ENCODE measurements around the gene COMMD9.

The COMMD9 gene

GRCh38 chr11:36309779-36310178, 20.6 kb upstream of the COMMD9 start:
- no peak overlapping the region for H3K4me3 ChIP-seq (ENCODE audit: low read depth, low read length)
- no peak for DNase-seq (ENCODE audit: low read depth, low spot score)
- in situ Hi-C loops (cut with HindIII; ENCODE audit: low sequenced_read_pairs), result no loop called here
- TF ChIP-seq, protein P1, sequence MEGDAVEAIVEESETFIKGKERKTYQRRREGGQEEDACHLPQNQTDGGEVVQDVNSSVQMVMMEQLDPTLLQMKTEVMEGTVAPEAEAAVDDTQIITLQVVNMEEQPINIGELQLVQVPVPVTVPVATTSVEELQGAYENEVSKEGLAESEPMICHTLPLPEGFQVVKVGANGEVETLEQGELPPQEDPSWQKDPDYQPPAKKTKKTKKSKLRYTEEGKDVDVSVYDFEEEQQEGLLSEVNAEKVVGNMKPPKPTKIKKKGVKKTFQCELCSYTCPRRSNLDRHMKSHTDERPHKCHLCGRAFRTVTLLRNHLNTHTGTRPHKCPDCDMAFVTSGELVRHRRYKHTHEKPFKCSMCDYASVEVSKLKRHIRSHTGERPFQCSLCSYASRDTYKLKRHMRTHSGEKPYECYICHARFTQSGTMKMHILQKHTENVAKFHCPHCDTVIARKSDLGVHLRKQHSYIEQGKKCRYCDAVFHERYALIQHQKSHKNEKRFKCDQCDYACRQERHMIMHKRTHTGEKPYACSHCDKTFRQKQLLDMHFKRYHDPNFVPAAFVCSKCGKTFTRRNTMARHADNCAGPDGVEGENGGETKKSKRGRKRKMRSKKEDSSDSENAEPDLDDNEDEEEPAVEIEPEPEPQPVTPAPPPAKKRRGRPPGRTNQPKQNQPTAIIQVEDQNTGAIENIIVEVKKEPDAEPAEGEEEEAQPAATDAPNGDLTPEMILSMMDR (IDR thresholded peaks at IDR 0.05; ENCODE audit: low read depth, low read length), result no peak

GRCh38 chr11:36308577-36308976, 19.4 kb upstream of the COMMD9 start:
- no peak overlapping the region for H3K4me3 ChIP-seq (ENCODE audit: low read depth, low read length)
- in situ Hi-C loops (cut with HindIII; ENCODE audit: low sequenced_read_pairs), result no loop called here
- DNase-seq (ENCODE audit: low read depth, low spot score), result no peak
- TF ChIP-seq, protein P1 (IDR thresholded peaks at IDR 0.05; ENCODE audit: low read depth, low read length), result no peak

DNA sequence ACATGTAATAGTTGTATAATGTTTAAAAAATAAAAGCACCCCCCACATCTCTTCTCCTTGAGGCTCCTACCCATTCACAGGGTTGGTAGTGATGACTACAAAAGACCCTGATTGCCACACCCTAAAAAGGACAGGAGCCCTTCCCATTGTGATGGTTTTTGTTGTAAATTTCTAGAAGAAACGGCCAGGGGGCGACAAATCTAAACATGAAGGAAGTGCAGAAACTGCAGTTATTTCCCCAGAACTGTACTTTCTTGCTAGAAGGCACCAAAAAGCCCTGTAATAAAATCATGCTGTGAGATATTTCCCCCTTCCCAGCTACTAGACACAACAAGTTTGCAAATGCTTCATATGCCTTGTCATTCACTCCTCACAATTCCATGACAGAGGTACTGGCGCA, 17.7 kb upstream of the COMMD9 start:
- in situ Hi-C loops (cut with HindIII; ENCODE audit: low sequenced_read_pairs), result no loop called here
- peak; percentile 75 for DNase-seq (ENCODE audit: low read depth, low spot score)
- no peak overlapping the region for H3K4me3 ChIP-seq (ENCODE audit: low read depth, low read length)
- TF ChIP-seq, protein P1 (IDR thresholded peaks at IDR 0.05; ENCODE audit: low read depth, low read length), result peak; percentile 60

- DNase-seq (ENCODE audit: low read depth, low spot score), result no peak
- in situ Hi-C loops (cut with HindIII; ENCODE audit: low sequenced_read_pairs), result no loop called here
- no peak overlapping the region for H3K4me3 ChIP-seq (ENCODE audit: low read depth, low read length)
- TF ChIP-seq, protein P1 (IDR thresholded peaks at IDR 0.05; ENCODE audit: low read depth, low read length), result no peak
These were observed 15.8 kb upstream of the COMMD9 start for GRCh38 chr11:36305047-36305446.

DNA sequence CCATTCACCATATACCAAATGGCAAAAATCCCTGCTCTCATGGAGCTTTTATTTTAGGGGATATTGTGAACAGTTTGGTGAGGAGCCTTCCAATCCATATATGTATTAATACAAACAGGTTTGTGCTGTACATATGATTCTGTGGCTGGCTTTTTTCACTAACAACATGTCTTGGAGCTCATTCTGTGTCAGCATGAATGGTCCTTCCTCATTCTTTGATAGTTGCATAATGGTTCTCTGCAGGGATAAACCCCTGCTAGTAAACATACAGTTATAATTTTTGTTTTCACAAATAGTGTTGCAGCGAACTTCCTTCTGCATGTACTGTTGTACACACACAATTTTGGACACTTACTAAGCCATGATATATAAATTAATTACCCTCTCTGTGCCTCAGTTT, 15.1 kb upstream of the COMMD9 start:
- in situ Hi-C loops (cut with HindIII; ENCODE audit: low sequenced_read_pairs), result no loop called here
- no peak for DNase-seq (ENCODE audit: low read depth, low spot score)
- TF ChIP-seq, protein P1 (IDR thresholded peaks at IDR 0.05; ENCODE audit: low read depth, low read length), result no peak
- H3K4me3 ChIP-seq (ENCODE audit: low read depth, low read length), result no peak overlapping the region

GRCh38 chr11:36300650-36301049, 11.4 kb upstream of the COMMD9 start:
- DNase-seq (ENCODE audit: low read depth, low spot score), result peak; percentile 62
- TF ChIP-seq, protein P1 (IDR thresholded peaks at IDR 0.05; ENCODE audit: low read depth, low read length), result no peak
- in situ Hi-C loops (cut with HindIII; ENCODE audit: low sequenced_read_pairs), result no loop called here
- H3K4me3 ChIP-seq (ENCODE audit: low read depth, low read length), result no peak overlapping the region
